Pons (tissue), 1 donor: ENCODE measurements around the gene BACE2.

ENCODE experiments used
- DNase-seq: peaks from one replicate; pipeline ENCODE4 v3.0.0-alpha.2; 2016; ENCODE audit warnings: low spot score

BACE2 gene

GRCh38 chr21:41167348-41168342, at the start of gene BACE2:
Gene BACE2, plus strand, starts transcription at chr21:41168160. Its CDS starts 104 bp downstream, at chr21:41168264.
- DNase-seq = peak; percentile 63

GRCh38 chr21:41119901-41120300, 48.1 kb upstream of the BACE2 start:
- no peak for DNase-seq

GRCh38 chr21:41120997-41121396, 47.0 kb upstream of the BACE2 start:
- DNase-seq = no peak

GRCh38 chr21:41121785-41122415, 46.1 kb upstream of the BACE2 start:
- DNase-seq = peak; percentile 94

- DNase-seq = no peak
These were observed 43.2 kb upstream of the BACE2 start for GRCh38 chr21:41124641-41125201.

- DNase-seq = no peak
These were observed 39.0 kb upstream of the BACE2 start for GRCh38 chr21:41128981-41129380.

GRCh38 chr21:41130883-41131282, 37.1 kb upstream of the BACE2 start:
- DNase-seq = no peak

- DNase-seq = peak; percentile 74
These were observed 34.0 kb upstream of the BACE2 start for GRCh38 chr21:41133874-41134522.

GRCh38 chr21:41135746-41136145, 32.2 kb upstream of the BACE2 start:
- DNase-seq = no peak

GRCh38 chr21:41136286-41136685, 31.7 kb upstream of the BACE2 start:
- no peak for DNase-seq

- DNase-seq = no peak
These were observed 30.6 kb upstream of the BACE2 start for GRCh38 chr21:41137401-41137800.

GRCh38 chr21:41137889-41138288, 30.1 kb upstream of the BACE2 start:
- no peak for DNase-seq

GRCh38 chr21:41138711-41139110, 29.2 kb upstream of the BACE2 start:
- DNase-seq = no peak

- DNase-seq = no peak
These were observed 28.7 kb upstream of the BACE2 start for GRCh38 chr21:41139275-41139674.

- DNase-seq = no peak
These were observed 28.0 kb upstream of the BACE2 start for GRCh38 chr21:41139951-41140350.

GRCh38 chr21:41141031-41141457, 26.9 kb upstream of the BACE2 start:
- DNase-seq = no peak

GRCh38 chr21:41142051-41142795, 25.7 kb upstream of the BACE2 start:
- DNase-seq = peak; percentile 77

- no peak for DNase-seq
These were observed 24.2 kb upstream of the BACE2 start for GRCh38 chr21:41143596-41144325.

GRCh38 chr21:41147096-41147978, 20.6 kb upstream of the BACE2 start:
- DNase-seq = no peak

- DNase-seq = peak; percentile 82
These were observed 20.0 kb upstream of the BACE2 start for GRCh38 chr21:41147979-41148355.
